ENCODE measurements around the gene CAGE1.

DNA sequence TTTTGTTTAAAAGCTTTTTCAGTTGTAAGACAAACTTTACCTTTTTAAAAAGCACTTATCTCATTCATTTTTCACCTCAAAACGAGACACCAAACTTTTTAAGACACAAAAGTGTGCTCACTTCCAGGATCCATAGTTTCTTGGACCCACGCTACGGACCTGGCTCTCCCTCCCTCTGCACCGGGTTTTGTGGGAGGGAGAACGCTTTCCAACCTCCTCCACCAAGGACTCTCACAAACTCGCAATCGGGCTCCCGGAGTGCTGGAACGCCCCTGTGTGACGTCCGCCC lies 436 bp downstream of the CAGE1 start:
- TF ChIP-seq CTCF (IDR thresholded peaks at IDR 0.05) (no peak), POLR2AphosphoS5 (IDR thresholded peaks at IDR 0.05) (no peak)

Measured in suprapubic skin (tissue), 3 donors.